Subcutaneous abdominal adipose tissue (tissue), 5 donors: ENCODE measurements around the gene FBXO38.
A peak's percentile ranks its signal among the peaks of the same experiment; 100 is the strongest.

ENCODE experiments used
- H3K27ac ChIP-seq: one replicate; pipeline ENCODE4 v1.7.0; 2013; ENCODE audit warnings: low read depth, mild to moderate bottlenecking, inconsistent platforms, low read length, moderate library complexity
- H3K27me3 ChIP-seq, 5 donors: one replicate each; pipeline ENCODE4 v1.7.0; 2013; ENCODE audit warnings: low read length in 5 of 5, inconsistent platforms in 1 of 5; ENCODE audit not compliant: control insufficient read depth in 5 of 5, insufficient read depth in 4 of 5
- H3K36me3 ChIP-seq, 5 donors: one replicate each; pipeline ENCODE4 v1.7.0; 2013; ENCODE audit warnings: low read length in 5 of 5; ENCODE audit not compliant: control insufficient read depth in 5 of 5, insufficient read depth in 5 of 5
- H3K4me1 ChIP-seq, 5 donors: one replicate each; pipeline ENCODE4 v1.7.0; 2013; ENCODE audit warnings: low read length in 5 of 5, mild to moderate bottlenecking in 3 of 5, moderate library complexity in 1 of 5; ENCODE audit not compliant: control insufficient read depth in 5 of 5, insufficient read depth in 5 of 5
- H3K4me3 ChIP-seq, 5 donors: one replicate each; pipeline ENCODE4 v1.7.0; 2013; ENCODE audit warnings: low read length in 5 of 5, low read depth in 1 of 5
- H3K9ac ChIP-seq, 5 donors: one replicate each; pipeline ENCODE4 v1.7.0; 2013; ENCODE audit warnings: low read length in 5 of 5, mild to moderate bottlenecking in 4 of 5, moderate library complexity in 3 of 5
- H3K9me3 ChIP-seq, 5 donors: one replicate each; pipeline ENCODE4 v1.7.0; 2013; ENCODE audit warnings: low read length in 5 of 5; ENCODE audit not compliant: control insufficient read depth in 5 of 5
- donor health status: healthy.
- donor health status: healthy.
- donor health status: healthy.
- donor health status: healthy.
- donor health status: healthy.

The FBXO38 gene, protein sequence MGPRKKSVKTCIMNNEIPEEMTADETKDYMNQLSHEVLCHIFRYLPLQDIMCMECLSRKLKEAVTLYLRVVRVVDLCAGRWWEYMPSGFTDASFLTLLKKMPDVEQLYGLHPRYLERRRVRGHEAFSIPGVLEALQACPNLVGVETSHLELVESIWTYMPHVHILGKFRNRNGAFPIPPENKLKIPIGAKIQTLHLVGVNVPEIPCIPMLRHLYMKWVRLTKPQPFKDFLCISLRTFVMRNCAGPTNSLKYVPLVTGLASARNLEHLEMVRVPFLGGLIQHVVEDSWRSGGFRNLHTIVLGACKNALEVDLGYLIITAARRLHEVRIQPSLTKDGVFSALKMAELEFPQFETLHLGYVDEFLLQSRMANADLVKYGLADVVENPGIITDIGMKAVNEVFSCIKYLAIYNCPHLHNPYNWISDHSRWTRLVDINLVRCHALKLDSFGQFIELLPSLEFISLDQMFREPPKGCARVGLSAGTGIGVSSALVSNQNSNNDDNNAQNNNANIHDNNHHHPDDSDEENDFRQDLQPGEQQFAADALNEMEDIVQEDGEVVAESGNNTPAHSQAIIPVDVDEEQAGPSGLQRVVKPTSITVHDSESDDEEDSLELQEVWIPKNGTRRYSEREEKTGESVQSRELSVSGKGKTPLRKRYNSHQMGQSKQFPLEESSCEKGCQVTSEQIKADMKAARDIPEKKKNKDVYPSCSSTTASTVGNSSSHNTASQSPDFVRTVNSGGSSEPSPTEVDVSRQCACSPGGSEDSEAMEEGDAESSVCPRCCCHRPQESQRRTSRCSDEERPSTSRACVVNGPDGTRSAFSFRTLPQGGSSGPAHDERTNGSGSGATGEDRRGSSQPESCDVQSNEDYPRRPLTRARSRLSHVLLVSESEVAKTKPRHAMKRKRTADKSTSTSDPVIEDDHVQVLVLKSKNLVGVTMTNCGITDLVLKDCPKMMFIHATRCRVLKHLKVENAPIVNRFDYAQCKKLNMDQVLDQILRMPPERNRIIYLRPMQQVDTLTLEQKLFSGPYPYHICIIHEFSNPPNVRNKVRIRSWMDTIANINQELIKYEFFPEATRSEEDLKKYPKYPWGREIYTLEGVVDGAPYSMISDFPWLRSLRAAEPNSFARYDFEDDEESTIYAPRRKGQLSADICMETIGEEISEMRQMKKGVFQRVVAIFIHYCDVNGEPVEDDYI

DNA sequence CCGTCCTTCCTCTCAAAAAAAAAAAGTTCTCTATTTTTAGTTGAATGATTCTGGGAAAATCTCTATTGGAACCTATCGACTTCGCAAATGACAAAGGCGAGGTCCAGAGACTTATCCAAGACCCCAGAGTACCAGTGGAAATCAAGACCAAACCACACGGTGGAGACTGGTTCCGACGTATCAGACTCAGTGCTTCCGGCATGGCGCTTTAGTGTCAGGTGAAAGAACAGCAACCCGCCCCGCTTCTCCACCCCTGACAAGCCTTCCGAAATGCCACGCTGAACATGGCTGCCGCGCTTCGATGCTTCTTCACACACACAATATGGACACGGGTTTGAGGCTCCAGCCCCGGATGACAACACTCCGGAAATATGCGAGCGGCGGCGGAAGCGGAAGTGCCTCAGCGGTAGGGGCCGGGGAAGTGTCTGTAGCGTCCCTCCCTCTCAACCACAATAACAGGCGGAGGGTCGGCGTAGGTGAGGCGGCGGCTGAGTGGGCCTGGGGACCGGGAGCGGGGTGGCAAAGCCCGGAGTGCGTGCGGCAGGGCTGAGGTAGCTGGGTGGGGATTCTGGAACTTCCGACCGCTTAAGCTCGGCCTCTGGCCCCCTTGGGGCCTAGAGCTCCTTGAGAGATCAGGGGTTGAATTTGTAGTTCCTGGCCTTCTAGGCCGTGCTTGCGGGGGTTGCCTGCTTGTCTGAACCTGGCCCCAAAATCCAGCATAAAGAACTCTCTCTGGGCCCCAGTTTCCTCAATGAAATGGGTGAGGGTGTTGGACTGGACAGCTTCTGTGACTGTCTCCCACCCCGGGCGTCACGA, at the start of gene FBXO38:
TSS of gene FBXO38 (plus strand) at position 395 of the 816 bp plus-strand sequence. CDS start 10,819 bp downstream, outside the sequence.
- Histone ChIP-seq H3K27ac (peak within 1 kb of the TSS; percentile 86), H3K27me3 (no peaks in the 10 kb centered on the region), H3K4me3 (peak within 1 kb of the TSS; percentile 76 to 98 (median 87)), H3K4me1 (peaks cover 5 to 35% (median 31%) of the 10 kb centered on the region in 5 donors), H3K9me3 (no peaks in the 10 kb centered on the region), H3K9ac (peak within 1 kb of the TSS; percentile 89 to 100 (median 97)), H3K36me3 (peaks cover 0 to 5% (median 2%) of the 10 kb centered on the region in 5 donors)

DNA sequence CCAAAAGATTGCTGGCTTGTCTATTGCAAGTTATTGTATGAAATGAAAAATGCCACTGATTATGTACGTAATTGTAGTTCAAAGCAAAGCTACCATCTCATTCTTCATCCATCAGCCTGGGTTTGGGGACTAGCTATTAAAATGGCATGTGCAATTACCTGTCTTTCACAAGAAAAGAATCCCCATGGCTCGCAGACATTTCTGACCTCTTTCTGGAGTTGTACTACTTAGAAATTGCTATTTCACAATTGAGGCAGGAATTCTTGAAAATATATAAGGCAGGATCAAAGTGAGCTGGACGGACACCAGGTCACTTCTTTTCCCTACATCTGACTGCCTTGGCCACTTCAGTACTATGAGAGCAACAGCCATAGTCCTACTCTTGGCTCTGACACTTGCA, 48.5 kb upstream of the FBXO38 start, which contains the start of gene SPINK9:
TSS of gene SPINK9 (plus strand) at position 301 of the 400 bp plus-strand sequence. CDS start at position 356, 55 bp downstream.
- Histone ChIP-seq H3K27ac (no peak within 1 kb of the TSS), H3K4me3 (no peak within 1 kb of the TSS), H3K9me3 (peaks cover 0 to 5% (median 0%) of the 10 kb centered on the region in 5 donors), H3K4me1 (no peaks in the 10 kb centered on the region), H3K9ac (no peak within 1 kb of the TSS), H3K36me3 (no peaks in the 10 kb centered on the region), H3K27me3 (no peaks in the 10 kb centered on the region)

DNA sequence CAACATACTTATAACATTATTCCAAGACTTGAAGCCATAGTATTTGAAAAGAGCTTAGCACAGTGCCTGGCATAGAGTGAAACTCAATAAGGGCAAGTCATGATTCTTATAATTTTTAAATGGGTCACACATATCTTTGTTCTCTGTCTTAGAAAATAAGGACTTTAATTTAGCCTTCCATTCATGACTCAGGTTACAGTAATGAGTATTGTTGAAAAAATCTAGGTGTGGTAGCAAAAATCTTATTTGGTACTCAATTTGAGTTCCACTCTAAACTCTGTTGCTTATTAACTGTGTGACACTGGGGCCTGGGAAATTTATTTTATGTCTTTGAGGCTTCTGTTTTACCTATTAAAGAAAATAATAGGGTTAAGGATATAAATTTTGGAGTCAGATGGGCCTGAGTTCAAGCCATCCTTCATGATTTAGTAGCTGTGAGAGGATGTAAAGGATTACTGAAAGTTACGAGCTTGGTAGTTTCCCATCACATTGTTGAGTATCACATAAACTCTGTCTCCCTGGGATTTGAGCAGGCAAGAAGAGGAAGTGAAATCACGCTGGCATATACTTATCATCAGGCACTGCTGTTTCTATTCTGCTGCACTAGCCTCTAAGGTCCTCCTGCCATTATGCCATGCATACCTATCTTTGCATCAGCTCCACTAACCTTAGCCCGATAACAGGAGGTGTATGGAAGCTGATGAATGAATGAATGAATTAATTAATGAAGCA, 46.9 kb upstream of the FBXO38 start:
- Histone ChIP-seq H3K27me3 (no peaks in the 10 kb centered on the region), H3K36me3 (no peaks in the 10 kb centered on the region), H3K27ac (no peak overlapping the region), H3K4me3 (no peak overlapping the region), H3K9me3 (peaks cover 0 to 5% (median 0%) of the 10 kb centered on the region in 5 donors), H3K9ac (no peak overlapping the region), H3K4me1 (no peaks in the 10 kb centered on the region)

DNA sequence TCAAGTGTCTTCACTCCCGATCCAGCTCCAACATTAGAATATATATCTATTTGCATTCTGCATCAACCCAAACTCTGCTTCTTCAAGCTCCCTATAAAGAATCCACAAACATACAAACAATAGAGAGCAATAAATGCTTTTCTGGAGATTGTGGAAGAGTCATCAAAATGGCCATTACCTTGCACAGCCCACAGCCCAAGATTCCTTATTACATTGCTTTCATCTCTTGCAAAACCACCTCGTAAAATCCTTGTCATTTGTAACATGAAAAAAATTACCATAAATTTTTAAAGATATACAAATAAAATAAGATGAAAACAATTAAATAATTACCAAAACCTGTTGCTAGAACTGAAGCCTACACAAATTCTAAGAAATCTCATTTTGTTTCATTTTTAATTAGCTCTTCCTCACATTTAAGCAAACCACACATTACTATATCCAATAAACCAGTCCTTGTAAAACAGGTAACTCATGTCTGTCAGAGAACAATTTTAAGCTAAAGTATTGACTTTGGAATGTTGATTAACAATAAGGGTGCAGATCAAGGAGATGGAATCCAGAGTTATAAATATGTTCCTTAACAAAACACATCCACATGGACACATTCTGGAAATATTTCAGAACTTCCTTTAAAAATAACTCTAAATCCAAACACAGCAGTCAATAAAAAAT, 41.2 kb upstream of the FBXO38 start:
- H3K27me3 ChIP-seq = no peaks in the 10 kb centered on the region
- H3K36me3 ChIP-seq = peaks cover 0 to 3% (median 0%) of the 10 kb centered on the region in 5 donors
- H3K4me1 ChIP-seq = no peaks in the 10 kb centered on the region
- H3K4me3 ChIP-seq = no peak overlapping the region
- no peaks in the 10 kb centered on the region for H3K9me3 ChIP-seq
- no peak overlapping the region for H3K9ac ChIP-seq
- H3K27ac ChIP-seq = no peak overlapping the region

DNA sequence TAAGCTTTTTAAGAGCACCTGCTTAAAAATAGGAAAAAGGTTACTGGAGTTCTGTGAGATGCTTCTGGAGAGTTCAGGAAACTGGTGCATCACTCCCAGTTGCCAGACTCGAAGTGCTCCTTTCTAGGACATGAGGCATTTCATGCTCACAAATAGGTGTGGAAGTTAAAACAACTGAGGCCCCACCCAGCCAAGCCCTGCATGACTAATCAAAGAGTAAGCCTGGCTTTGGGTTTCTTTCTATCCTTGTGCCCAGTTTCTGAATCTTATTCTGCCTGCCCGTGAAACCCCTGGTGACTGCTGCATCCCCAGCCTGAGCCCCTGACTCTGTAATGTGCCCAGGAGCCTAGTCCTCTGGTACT, 40.7 kb upstream of the FBXO38 start:
- Histone ChIP-seq H3K4me1 (no peaks in the 10 kb centered on the region), H3K27me3 (no peaks in the 10 kb centered on the region), H3K27ac (no peak overlapping the region), H3K4me3 (no peak overlapping the region), H3K9ac (no peak overlapping the region), H3K9me3 (no peaks in the 10 kb centered on the region), H3K36me3 (peaks cover 0 to 3% (median 0%) of the 10 kb centered on the region in 5 donors)

DNA sequence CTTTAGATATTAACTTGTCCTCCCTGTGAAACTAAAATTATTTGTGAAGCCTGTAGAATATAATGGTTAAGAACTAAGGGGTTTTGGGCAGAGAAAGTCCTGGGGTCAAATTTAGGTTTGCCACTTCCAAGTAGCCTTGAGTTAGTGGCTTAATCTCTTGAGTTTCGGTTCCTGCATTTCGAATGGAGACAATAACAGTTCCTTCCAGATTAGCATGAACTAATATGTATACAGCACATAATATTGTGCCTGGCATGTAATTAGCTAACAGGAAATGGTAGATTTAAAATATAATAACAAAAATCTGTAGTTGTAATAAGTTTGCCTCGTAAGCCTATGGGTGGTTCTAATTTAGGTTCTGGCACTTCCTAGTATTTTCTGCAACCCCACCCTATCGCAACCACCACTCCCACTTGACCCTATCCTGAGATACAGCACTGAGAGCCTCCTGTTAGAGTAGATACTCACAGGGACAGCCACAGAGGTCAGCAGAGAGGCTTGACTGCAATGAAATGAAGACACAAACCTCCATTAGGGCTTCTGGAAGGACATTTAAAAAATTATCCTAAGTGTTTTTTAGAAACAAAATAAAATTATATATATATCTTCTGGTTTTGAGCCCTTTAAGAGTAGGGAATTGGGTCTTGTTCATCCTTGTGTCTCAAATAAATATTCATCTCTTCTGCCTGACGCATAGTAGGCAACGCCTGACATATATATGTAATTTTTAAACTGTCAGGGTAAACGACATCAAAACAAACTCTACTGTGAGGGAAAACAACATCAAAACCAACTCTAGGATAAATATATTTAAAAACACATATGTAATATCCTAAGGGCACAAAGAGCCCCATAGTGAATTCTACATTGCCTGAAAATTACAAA, 39.9 kb upstream of the FBXO38 start:
- Histone ChIP-seq H3K4me1 (no peaks in the 10 kb centered on the region), H3K27ac (no peak overlapping the region), H3K36me3 (peaks cover 0 to 3% (median 0%) of the 10 kb centered on the region in 5 donors), H3K9me3 (no peaks in the 10 kb centered on the region), H3K27me3 (no peaks in the 10 kb centered on the region), H3K4me3 (no peak overlapping the region), H3K9ac (no peak overlapping the region)

DNA sequence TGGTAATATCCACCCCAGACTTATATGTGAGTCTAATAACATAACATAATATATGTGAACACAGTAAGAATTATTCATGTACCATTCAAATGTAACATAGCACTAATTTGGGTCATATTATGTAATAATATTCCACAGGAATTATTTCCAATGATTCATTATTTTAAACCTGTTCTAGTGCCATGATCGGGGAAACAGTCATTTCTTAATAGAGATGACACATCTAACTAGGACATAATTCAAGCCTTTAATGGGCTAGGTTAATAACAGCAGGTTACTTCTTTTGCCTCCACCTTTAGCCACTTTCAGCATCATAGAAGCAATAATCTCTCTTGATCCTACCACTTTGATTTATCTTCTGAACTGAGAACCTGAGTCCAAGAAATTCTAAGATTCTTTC, 36.1 kb upstream of the FBXO38 start:
- peaks cover 0 to 3% (median 0%) of the 10 kb centered on the region in 5 donors for H3K36me3 ChIP-seq
- no peak overlapping the region for H3K4me3 ChIP-seq
- H3K4me1 ChIP-seq = peaks cover 0 to 4% (median 0%) of the 10 kb centered on the region in 5 donors
- H3K9ac ChIP-seq = no peak overlapping the region
- no peaks in the 10 kb centered on the region for H3K9me3 ChIP-seq
- H3K27ac ChIP-seq = no peak overlapping the region
- H3K27me3 ChIP-seq = no peaks in the 10 kb centered on the region

DNA sequence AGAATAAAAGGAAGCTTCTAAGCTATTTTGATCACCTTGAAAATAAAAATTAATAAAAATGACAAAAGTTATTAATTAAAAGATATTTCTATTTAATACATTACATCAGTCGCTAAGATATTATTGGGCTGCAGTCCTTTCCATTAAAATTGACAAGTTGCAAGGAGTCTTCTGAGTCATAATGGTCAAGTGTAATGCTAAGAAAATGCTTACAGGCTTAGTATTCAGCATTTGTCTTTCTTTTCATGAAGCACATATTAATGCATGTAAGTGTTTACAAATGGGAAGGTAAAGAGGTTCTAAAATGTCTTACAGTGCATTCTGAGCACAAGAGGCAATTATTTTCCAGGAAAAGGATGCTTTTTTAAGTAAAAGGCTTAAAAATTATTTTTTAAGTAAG, 31.1 kb upstream of the FBXO38 start:
- Histone ChIP-seq H3K27me3 (no peaks in the 10 kb centered on the region), H3K4me3 (no peak overlapping the region), H3K36me3 (no peaks in the 10 kb centered on the region), H3K9ac (no peak overlapping the region), H3K9me3 (no peaks in the 10 kb centered on the region), H3K27ac (no peak overlapping the region), H3K4me1 (peaks cover 0 to 4% (median 0%) of the 10 kb centered on the region in 5 donors)
